ENCODE results near the gene ATP2B1.
A peak's percentile ranks its signal among the peaks of the same experiment; 100 is the strongest.

Gene ATP2B1

DNA sequence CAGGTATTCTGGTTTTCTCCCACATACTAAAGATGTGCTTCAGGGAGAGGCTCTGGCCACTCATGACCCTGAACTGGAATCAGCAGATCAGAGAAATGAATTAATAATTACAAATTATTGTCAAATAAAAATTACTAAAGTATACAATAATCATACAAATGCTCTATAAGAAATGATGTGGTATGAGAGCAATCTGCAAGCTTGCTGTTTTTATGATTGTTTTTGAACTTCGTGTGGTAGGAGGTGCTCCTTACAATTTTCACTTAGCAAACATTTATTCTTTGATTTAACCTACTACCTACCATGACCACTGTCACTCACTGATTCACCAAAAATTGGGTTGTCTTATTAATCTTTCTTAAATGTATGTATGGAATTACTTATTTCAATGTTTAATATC is 16.2 kb downstream of the ATP2B1 start:
- no peak for ATAC-seq
- no peak for DNase-seq

DNA sequence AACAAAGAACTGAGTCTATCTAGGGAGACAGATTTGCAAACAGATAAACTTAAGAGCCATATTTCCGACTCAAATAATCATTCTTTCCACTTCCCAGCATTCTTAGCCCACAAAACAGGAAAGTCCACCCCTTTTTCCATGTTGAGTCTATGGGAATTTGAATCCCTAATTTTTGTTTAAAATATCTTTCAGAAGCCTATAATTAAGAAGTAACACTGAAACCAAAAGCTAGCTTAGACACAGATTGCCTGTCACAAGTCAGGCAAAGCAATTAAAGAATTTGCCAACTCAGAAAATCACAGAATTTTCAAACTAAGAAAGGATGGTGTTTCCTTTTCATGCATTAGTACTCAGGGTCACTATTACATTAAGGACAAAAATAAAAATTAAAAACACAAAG is 17.0 kb downstream of the ATP2B1 start:
- ATAC-seq (no peak), DNase-seq (no peak)

DNA sequence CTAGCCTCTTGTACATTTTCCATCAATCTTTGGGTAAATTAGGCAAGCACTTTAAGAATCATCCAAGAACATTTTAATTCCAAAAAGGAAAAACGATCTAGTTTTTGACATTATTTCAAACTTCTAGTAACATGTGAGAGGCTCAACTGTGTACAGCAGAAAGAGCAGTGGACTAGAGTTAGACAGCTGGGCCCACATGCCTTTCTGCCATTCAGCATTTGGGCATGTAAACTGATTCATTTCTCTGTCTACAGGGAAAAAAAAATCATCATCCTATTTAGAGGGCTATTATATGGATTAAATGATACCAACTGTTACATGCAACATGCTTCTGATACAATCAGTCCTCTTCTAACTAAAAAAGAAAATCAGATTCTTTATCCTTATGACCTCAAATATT is 17.7 kb downstream of the ATP2B1 start:
- ATAC-seq (no peak), DNase-seq (no peak)

DNA sequence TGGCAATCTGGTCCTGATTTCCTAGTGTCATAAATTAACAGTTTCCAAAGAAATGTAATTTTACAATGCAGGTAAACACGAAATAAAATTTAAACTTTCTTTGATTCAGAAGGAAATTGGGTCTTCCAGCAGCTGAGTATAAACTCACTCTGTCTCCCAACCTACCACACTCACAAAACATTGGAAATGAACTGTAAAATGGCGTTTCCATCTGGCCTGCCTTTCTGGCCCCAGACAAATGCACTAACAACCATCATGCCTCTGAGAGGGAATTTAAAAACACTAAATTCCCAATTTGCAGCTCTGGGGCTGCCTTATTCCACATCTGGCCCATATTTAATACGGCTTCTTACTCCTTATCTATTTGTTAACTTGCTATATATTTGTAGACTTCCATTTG is 19.3 kb downstream of the ATP2B1 start:
- no peak for ATAC-seq
- no peak for DNase-seq

DNA sequence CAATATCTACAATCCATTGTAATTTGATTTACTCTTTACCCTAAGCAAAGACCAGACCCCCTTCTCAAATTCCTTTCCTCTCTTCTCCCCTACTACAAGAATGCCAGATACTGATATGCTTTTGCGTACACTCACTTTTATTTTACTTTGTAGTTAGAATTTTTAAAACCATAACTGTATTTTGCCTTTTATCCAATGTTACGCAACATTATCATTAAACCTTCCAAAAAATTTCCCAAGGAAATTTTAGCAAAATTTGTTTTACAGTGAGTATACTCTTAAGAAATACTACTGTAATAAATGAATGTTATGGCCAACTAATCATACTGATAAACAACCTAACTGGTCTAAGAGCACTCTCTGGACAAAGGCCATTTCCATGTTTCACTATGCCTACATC is 22.3 kb downstream of the ATP2B1 start:
- no peak for ATAC-seq
- DNase-seq, result no peak

DNA sequence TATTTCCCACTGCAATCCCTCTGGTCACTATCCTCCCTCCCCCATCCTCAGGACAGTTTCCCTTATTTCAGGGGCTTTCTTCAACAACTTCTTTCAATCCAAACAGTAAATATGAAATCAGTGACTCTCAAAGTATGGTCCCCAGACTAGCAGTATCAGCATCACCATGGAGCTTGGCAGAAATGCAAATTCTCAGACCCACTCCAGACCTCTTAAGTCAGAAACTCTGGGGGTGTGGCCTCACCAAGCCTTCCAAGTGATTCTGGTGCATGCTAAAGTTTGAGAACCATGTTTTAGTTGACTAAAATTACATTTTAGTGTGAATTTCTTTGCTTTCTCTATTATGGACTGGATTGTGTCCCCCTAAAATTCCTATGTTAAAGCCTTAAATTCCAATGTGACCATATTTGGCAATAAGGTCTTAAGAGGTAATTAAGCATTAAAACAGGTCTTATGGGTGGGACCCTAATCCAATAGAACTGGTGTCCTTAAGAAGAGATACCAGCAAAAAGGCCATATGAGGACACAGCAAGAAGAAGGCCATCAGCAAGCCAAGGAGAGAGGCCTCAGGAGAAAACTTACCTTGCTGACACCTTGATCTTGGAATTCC is 23.2 kb downstream of the ATP2B1 start:
- ATAC-seq, result no peak
- no peak for DNase-seq

DNA sequence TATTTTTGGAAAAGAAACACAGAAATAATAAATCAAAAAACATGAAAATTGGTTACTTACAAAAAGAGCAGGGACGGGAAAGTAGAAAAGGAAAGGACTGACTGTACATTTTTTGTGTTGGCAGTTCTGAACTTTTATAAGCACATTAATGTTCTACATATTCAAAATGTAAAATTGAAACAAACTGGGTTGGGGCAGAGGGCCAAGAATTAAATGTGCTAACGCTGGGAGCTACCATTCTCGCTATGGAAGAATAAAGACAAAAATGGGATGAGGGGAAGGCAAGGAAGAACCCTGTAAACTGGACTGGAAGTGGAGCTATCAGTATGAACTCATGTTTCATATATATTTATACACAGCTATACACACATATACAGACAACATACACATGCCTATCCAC is 24.5 kb downstream of the ATP2B1 start:
- DNase-seq (no peak), ATAC-seq (no peak)

DNA sequence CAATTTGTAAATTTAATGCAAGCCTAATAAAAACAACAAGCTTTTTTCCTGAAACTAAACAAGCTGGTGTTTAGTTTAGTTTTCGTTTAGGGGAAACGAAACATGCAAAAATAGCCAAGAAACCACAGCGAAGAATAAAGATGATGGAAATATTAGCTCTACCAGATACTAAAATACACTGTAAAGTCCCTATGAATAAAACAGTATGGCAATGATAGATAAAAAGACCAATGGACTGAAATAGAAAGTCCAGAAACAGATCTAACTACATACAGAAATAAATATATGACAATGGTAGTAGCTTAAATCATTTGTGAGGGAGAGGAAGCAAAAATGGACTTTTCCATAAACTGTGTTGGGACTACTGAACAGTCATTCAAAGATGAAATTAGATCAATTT is 26.4 kb downstream of the ATP2B1 start:
- no peak for DNase-seq
- ATAC-seq, result no peak

DNA sequence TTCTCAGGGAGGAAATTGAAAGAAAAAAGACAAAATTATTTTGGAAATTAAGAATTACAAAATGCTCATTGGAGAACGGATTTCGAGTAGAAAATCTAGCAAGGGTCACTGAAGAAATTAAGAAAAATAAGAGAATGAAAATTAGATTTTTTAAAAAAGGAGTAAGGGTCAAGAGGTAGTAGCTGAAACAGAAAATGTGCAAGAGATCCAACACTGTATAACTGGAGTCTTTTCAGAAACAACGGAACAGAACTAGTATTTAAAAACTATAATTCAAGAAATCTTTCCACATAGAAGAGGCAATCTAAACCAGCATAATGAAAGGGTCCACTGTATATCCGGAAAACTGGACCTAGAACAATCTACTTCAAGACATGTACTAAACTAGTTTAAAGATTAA is 28.2 kb downstream of the ATP2B1 start:
- DNase-seq (no peak), ATAC-seq (no peak)

DNA sequence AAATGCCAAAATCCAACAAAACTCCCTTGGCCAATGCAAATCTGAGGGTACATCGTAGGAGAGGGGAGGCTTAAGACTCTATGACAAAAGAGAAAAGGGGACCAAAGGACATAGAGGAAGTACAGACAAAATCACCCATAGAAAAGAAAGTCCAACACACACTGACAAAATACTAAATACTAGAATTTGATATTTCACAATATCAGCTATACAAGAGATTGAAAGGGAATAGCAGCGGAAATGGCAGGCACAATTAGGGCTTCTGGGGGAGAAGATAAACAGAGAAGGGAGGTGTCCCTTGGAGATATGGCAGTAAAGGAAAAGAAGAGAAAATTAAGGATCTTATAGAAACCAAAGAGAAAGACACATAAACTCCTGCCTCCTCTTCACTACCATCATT is 29.0 kb downstream of the ATP2B1 start:
- DNase-seq, result no peak
- no peak for ATAC-seq

DNA sequence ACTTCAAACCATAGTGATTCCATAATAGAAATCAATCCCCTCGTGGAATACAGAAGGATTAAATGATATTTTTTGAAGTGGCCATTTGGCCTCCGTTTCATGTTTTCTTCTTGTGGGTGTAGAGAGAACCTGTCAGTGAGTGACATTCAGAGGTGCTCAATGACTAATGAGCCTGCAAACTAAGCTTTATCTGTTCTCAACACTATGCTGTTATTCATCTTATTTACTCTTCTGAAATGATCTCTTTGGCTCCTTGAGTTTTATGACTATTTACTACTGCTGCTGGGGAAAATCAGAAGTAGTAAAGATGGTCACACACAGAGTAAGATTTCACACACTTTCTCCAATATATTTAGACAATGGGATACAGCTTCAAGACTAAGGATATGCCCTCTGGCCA is 30.4 kb downstream of the ATP2B1 start:
- ATAC-seq, result peak; percentile 57
- no peak for DNase-seq

DNA sequence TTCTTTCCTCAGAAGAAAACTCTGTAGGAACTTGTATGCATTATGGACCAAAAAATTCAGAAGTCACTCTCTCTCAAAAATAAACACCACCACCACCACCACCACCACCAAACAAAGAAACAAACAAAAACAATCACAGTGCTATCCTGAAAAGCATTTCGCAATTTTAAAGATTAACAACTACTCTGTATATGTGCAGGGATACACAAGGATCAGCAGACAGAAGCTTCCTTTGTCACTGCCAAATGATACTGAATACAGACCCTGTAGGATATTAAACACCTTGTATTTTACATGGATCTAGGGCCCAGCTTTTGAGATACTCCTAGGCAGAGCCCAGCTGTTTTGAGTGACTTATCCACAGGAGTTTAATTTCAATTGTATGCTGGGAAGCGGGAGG is 31.7 kb downstream of the ATP2B1 start:
- DNase-seq (no peak), ATAC-seq (no peak)

DNA sequence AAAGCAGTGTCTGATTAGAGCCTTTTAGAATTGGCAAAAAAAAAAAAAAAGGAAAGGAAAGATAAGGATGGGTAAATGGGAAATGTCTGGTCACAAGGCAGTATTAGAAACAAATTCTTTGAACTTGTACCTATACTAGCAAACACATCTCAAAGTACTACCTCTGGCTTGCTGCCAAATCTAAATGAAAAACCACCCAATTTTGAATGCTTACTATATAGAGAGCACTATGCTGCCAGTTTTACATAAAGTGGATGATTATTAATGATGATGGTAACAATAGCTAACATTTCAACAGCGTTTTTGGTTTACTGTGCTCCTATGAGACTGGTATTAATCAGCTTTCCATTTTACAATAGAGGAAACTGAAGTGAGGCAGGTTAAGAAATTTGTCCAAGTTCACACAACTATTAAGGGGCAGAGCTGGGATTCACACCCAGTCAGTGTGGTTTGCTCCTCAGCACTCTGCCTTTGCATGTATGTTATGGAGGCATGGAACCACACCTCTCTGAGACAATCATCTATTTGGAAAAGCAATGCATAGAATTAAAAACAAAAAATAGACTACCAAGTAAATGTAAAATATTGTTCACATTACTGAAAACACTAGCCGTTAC is 34.2 kb downstream of the ATP2B1 start:
- DNase-seq (no peak), ATAC-seq (no peak)

DNA sequence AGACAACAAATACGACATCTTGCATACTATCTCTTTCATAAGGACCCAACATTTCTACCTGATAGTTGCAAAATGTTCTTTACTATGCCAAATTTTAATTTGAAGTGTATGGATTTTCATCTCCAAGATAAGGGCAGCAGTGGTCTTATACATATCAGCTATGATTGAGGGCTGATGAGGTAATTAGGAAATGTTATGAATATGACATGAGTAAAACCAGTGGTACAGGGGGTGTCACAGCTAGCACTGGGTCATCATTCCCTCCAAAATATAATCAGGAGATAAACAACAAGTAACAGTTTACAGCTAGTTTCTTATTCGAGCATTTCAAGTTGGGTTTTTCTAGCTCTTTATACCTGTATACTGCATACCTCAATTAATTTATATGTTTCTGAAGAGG is 35.0 kb downstream of the ATP2B1 start:
- ATAC-seq (no peak), DNase-seq (no peak)

DNA sequence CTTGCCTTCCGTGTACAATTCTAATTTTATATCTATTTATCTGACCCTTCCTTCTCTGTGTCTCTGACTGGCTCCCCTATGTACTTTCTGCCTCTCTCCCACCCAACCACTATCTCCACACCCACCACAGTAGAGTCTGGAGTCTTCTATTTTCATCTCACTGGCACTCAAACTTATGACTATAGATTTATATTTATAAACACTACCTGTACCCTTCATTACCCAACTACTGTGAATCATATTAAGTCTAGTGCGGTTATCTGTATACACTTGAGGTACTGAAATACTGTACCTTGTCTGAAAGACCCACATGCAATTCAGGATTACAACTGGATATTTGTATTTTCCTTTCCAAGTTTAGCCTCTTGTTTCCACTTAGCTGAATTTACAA is 36.1 kb downstream of the ATP2B1 start:
- DNase-seq (no peak), ATAC-seq (no peak)

DNA sequence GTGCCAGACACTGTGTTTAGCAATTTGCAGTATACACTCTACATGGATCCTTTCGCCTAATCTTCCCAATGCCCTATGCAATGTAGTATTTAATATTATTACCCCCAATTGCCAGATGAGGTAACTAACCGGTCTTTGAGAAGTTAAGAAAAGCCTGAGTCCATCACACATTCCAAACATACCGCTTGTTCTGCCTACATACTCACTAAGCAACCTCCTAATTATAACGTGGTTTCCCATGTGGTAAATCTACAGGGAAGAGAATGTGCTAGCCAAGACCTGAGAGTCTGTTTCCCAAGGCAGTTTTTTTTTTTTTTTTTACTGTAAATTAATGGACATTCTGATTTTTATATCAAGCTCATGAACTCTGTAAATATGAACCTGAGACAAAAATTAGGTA is 37.2 kb downstream of the ATP2B1 start:
- no peak for DNase-seq
- no peak for ATAC-seq

DNA sequence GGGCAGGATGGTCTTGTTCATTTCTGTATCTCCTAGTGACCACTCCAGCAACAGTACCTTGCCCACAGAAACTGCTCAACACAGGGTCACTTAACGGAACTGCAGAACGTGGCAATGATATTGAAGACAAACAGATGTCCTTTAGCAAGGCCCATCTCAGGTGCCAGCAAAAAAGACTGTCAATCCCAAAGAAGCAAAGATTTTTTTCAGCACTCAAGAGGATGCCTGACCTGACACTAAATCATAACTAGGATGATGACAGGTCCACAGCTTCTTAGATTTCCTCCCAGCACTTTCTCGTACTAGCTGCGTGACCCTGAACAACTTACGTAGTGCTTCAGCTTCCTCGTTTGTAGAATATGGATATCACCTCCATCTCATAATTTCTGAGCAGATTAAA is 39.4 kb downstream of the ATP2B1 start:
- DNase-seq (no peak), ATAC-seq (no peak)

DNA sequence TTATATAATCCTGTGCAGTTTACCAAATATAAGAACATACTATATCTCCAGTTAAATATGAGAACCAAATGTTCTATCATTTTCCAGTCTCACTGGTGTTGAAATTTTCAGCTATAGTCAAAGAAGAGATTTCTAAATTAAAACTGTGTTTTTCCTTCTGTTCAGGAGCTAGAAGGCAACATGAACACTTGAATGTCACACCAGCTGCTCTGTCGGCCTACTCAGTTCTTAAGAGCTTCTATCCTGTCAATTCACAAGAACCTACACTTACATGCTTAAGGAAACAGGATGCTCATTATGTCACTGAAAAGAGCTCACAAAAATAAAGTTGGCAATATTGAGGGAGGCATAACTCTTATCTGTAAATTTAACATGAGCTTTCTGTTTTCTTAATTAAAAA is 43.1 kb downstream of the ATP2B1 start:
- ATAC-seq (no peak), DNase-seq (no peak)

DNA sequence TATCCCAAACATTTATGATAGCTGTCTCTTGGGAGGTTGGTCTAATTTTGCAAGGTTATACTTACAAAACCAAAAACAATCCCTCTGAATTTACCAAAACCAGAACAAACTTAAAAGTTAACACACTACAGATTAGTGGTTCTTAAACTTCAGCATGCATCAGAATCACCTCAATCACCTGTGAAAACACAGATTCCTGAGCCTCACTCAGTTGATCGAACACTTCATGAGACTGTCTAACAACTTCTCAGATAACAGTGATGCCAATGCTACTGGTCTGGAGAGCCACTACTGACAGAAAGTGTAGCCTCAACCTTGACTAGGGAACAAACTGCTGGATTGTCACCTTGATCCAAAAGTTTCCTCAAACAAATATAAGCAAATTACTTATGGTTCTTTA is 44.2 kb downstream of the ATP2B1 start:
- ATAC-seq, result no peak
- DNase-seq, result no peak

DNA sequence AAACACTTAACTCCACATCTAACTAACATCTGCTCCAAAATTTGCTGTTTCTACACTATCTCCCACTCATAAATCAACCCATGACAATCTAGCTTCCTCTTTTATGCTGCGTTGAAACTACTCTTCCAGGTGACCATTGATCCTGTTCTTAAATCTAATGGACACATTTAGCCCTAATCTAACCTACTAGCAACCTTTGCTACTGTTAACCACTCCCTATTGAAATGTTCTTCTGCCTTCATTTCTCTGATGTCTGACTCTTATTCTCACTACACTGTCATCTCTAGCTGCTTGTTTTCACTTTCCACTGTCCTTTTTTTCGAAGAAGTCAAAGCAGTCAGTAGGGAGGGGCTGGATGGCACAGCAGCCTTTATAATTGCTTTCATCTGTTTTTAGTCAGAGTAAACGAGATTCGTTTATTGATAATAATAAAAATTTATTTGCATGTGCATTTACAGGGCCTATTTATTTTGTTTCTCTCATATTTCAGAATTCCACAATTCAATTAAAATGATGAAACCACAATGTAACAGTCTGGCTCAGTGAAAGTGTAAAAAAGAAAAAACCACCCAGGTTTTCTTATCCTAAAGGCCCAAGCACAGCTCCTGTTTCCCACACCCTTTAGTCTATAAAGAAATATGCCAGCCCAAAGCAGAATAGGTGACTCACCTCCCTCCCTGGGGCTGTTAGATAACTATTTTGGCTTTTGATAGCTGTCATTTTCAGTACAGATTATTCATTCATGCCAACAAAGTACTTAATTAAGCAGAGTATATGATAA is 44.9 kb downstream of the ATP2B1 start:
- no peak for DNase-seq
- peak; percentile 73 for ATAC-seq

DNA sequence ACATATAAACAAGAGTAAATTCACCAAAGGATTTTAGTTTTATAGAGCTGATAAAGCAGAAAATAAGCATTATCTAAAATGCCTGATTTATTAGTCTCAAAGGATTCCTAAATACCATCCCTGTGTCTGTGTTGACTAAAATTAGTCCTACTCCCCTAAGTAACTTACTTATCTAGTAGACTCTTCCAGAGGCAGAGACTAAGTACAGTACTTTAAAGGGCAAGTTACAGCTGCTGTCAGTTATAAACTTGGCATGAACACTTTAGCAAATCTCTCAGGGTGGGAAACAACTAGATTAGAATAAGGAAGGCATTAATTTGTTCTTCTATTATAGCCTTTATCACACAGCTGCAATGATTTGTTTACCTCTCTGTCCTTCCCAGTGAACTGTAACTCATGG is 46.0 kb downstream of the ATP2B1 start:
- ATAC-seq (no peak), DNase-seq (no peak)

DNA sequence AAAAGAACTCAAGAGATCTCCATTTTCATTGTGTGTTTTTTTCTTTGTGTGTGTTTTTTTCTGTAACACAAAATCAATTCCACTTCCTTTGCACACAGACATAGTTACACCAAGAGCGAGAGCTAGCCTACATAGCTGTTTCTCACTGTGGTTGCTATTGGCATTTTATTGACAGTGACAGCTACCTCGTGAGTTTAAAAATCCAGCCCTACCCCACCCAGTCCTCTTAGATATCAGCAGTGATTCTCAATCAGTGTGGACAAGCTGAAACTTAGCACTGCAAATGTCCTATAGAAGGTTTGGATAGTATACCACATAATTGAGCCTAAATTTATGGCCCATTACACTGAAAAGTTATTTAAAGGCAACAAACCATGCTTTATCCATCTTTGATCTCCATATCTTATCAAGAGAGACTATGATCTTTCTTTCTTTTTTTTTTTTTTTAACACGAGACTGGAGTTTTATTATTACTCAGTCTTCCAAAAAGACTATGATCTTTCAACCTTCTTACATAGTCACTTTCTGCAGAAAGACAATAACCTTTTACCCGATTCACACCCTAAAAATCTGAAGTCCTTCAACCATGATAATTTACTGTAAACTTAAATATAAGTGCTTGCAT is 46.8 kb downstream of the ATP2B1 start:
- ATAC-seq, result no peak
- no peak for DNase-seq

DNA sequence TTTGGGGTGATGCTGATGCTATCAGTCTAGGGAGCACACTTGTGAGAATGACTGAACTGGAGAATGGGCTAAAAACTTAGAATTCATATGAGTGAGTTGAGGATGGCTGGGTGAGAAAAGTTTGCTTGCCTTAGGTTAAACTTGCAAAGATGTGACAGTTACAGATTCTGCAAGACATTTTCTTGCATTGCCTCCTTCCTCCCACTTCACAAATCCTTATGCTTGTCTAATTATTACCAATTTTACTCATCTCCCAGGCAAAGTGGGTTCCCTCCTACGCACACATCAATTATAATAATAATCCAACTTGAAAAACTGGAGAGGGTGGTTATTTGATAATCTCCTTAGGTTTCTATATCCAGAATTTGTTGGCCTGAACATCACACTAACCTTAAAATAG is 50.9 kb downstream of the ATP2B1 start:
- ATAC-seq, result no peak
- DNase-seq, result no peak

DNA sequence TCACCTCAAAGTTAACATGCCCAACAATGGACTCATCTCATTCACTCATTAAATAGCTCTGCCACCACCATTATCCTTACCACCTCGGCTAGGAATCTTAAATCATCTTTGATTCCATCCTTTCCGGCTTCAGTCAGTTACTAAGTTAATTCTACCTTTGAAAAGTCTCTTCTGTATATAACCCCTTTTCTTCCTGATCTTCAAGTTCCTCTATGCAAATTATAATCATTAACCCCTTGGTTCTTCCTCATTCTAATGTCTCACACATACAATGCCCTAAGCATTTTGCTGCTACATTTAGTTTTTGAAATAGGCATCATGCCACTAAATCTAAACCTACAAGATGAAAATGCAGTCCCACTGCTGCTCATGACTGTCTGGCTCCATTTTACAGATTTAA is 51.6 kb downstream of the ATP2B1 start:
- ATAC-seq (no peak), DNase-seq (no peak)

Measured in stimulated activated naive CD8-positive, alpha-beta T cell treated with anti-CD3 and anti-CD28 coated beads, Interleukin-15, Interleukin-2, amounts not matched to agents 100 U/mL and 50 U/mL, for 24 hours (primary cell).